ENCODE data around the gene DCLK3. TPM values are rescaled to one million over a fixed set of nuclear protein-coding genes. Genes with fewer than 3 reads are reported as not detected.

Gene DCLK3
- total and polyA plus RNA-seq, 2 of the 13 experiments (the other 11 are each of a cell fraction or from before 2014, with no cell fraction given): not detected

DNA sequence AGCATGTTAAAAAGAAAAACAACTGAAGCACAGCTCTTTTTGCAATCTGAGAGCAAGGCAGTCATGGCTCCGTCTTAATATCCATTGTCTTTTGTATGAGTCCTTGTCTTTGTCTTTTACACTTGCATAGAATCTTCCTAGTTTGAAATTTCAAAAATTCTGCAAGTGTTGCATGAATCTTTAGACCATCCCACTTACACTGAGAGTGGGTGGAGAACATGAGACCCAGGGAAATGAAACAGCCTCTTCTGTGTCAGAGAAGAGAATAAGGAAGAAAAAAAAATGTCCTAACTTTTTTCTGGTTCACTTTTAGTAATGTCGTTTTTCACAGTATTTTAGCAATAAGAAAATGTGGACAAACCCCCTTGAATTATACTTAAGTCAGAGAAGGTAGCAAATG lies 12.1 kb upstream of the DCLK3 start:
- TF ChIP-seq SAFB2 (CRISPR knock-in tag; IDR thresholded peaks at IDR 0.05; ENCODE audit: borderline replicate concordance, low read depth) (no peak), HNRNPH1 (optimal IDR thresholded peaks at IDR 0.05; ENCODE audit: low read depth, low read length) (no peak), ZNF572 (CRISPR knock-in tag; IDR thresholded peaks at IDR 0.05) (no peak), ZC3H13 (CRISPR knock-in tag; IDR thresholded peaks at IDR 0.05) (no peak), HHEX (CRISPR knock-in tag; IDR thresholded peaks at IDR 0.05) (no peak), HNRNPUL1 (IDR thresholded peaks at IDR 0.05; ENCODE audit: low read depth, low read length) (no peak), ZNF335 (CRISPR knock-in tag; IDR thresholded peaks at IDR 0.05) (no peak), HDAC2 (CRISPR knock-in tag; IDR thresholded peaks at IDR 0.05) (no peak)
- TF ChIP-seq, protein P1, sequence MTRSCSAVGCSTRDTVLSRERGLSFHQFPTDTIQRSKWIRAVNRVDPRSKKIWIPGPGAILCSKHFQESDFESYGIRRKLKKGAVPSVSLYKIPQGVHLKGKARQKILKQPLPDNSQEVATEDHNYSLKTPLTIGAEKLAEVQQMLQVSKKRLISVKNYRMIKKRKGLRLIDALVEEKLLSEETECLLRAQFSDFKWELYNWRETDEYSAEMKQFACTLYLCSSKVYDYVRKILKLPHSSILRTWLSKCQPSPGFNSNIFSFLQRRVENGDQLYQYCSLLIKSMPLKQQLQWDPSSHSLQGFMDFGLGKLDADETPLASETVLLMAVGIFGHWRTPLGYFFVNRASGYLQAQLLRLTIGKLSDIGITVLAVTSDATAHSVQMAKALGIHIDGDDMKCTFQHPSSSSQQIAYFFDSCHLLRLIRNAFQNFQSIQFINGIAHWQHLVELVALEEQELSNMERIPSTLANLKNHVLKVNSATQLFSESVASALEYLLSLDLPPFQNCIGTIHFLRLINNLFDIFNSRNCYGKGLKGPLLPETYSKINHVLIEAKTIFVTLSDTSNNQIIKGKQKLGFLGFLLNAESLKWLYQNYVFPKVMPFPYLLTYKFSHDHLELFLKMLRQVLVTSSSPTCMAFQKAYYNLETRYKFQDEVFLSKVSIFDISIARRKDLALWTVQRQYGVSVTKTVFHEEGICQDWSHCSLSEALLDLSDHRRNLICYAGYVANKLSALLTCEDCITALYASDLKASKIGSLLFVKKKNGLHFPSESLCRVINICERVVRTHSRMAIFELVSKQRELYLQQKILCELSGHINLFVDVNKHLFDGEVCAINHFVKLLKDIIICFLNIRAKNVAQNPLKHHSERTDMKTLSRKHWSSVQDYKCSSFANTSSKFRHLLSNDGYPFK (CRISPR knock-in tag; IDR thresholded peaks at IDR 0.05; ENCODE audit: borderline replicate concordance): no peak
- TF ChIP-seq, protein P2, sequence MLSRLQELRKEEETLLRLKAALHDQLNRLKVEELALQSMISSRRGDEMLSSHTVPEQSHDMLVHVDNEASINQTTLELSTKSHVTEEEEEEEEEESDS (CRISPR knock-in tag; IDR thresholded peaks at IDR 0.05; ENCODE audit: borderline replicate concordance): no peak
- TF ChIP-seq, protein P3, sequence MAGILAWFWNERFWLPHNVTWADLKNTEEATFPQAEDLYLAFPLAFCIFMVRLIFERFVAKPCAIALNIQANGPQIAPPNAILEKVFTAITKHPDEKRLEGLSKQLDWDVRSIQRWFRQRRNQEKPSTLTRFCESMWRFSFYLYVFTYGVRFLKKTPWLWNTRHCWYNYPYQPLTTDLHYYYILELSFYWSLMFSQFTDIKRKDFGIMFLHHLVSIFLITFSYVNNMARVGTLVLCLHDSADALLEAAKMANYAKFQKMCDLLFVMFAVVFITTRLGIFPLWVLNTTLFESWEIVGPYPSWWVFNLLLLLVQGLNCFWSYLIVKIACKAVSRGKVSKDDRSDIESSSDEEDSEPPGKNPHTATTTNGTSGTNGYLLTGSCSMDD (CRISPR knock-in tag; IDR thresholded peaks at IDR 0.05): no peak
- TF ChIP-seq, protein P4, sequence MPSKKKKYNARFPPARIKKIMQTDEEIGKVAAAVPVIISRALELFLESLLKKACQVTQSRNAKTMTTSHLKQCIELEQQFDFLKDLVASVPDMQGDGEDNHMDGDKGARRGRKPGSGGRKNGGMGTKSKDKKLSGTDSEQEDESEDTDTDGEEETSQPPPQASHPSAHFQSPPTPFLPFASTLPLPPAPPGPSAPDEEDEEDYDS (CRISPR knock-in tag; IDR thresholded peaks at IDR 0.05): no peak
- TF ChIP-seq, protein P5, sequence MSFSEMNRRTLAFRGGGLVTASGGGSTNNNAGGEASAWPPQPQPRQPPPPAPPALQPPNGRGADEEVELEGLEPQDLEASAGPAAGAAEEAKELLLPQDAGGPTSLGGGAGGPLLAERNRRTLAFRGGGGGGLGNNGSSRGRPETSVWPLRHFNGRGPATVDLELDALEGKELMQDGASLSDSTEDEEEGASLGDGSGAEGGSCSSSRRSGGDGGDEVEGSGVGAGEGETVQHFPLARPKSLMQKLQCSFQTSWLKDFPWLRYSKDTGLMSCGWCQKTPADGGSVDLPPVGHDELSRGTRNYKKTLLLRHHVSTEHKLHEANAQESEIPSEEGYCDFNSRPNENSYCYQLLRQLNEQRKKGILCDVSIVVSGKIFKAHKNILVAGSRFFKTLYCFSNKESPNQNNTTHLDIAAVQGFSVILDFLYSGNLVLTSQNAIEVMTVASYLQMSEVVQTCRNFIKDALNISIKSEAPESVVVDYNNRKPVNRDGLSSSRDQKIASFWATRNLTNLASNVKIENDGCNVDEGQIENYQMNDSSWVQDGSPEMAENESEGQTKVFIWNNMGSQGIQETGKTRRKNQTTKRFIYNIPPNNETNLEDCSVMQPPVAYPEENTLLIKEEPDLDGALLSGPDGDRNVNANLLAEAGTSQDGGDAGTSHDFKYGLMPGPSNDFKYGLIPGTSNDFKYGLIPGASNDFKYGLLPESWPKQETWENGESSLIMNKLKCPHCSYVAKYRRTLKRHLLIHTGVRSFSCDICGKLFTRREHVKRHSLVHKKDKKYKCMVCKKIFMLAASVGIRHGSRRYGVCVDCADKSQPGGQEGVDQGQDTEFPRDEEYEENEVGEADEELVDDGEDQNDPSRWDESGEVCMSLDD (CRISPR knock-in tag; IDR thresholded peaks at IDR 0.05; ENCODE audit: borderline replicate concordance): no peak
- TF ChIP-seq, protein P6, sequence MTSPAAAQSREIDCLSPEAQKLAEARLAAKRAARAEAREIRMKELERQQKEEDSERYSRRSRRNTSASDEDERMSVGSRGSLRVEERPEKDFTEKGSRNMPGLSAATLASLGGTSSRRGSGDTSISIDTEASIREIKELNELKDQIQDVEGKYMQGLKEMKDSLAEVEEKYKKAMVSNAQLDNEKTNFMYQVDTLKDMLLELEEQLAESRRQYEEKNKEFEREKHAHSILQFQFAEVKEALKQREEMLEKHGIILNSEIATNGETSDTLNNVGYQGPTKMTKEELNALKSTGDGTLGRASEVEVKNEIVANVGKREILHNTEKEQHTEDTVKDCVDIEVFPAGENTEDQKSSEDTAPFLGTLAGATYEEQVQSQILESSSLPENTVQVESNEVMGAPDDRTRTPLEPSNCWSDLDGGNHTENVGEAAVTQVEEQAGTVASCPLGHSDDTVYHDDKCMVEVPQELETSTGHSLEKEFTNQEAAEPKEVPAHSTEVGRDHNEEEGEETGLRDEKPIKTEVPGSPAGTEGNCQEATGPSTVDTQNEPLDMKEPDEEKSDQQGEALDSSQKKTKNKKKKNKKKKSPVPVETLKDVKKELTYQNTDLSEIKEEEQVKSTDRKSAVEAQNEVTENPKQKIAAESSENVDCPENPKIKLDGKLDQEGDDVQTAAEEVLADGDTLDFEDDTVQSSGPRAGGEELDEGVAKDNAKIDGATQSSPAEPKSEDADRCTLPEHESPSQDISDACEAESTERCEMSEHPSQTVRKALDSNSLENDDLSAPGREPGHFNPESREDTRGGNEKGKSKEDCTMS (CRISPR knock-in tag; conservative IDR thresholded peaks at IDR 0.05): no peak
- no peak for ATAC-seq
- CTCF ChIA-PET (ENCODE audit: low intra/inter-chr PET ratio, low total read pairs): no interaction called here

More for the DNA sequence above, 12.1 kb upstream of the DCLK3 start:
- Histone ChIP-seq H3K4me2 (ENCODE audit: low read depth, low read length) (no peak overlapping the region), H2AFZ (ENCODE audit: low read length) (no peak overlapping the region), H3K4me1 (ENCODE audit: insufficient read depth, low read length) (peaks cover 11% of the 10 kb centered on the region; the same call in 1 of the 2 replicates), H3K27me3 (ENCODE audit: control insufficient read depth in 1 of 2, insufficient read depth in 2 of 2, low read length in 2 of 2) (no peaks in the 10 kb centered on the region), H3K27ac (ENCODE audit: extremely low read length, insufficient read depth, low read length) (no peak overlapping the region), H4K20me1 (ENCODE audit: insufficient read depth, low read length) (no peaks in the 10 kb centered on the region), H3K4me3 (replicated peaks in 1 of 3; ENCODE audit: insufficient read depth in 1 of 3, low read depth in 2 of 3, low read length in 3 of 3) (no peak overlapping the region), H3K79me2 (ENCODE audit: insufficient read depth, low read length) (no peaks in the 10 kb centered on the region), H3K9ac (ENCODE audit: insufficient read depth, low read depth, low read length) (no peak overlapping the region), H3K9me3 (ENCODE audit: low read length) (no peaks in the 10 kb centered on the region), H3K36me3 (replicated peaks in 1 of 2; ENCODE audit: control insufficient read depth in 1 of 2, insufficient read depth in 2 of 2, low read length in 2 of 2) (no peaks in the 10 kb centered on the region)
- no peak for FAIRE-seq
- POLR2A ChIA-PET: no interaction called here
- WGBS (ENCODE audit: low lambda C conversion rate): 3% methylated on average over 2 of the region's 2 CpGs
- in situ Hi-C loops (cut with HindIII; ENCODE audit: extremely low pct_ligation_motif_present, low pct_unique_long_range_greater_than_20kb): no loop called here
- DNase-seq (ENCODE audit: low spot score): no peak
- intact Hi-C loops (cut with micrococcal nuclease; ENCODE audit: unreplicated experiment): no loop called here
- no TSS peak for BruUV-seq (replicated peaks)
